Upper lobe of left lung (tissue), 6 donors: ENCODE measurements around the gene ITGB1BP2. TPM values are rescaled to one million over a fixed set of nuclear protein-coding genes. Genes with fewer than 3 reads are reported as not detected.

Experiments used
- ATAC-seq, 2 donors: fragments of 200-7000 bp; cut with Tn5 transposase; one replicate each; pipeline ENCODE4 v1.9.1; 2022; ENCODE audit warnings: mild to moderate bottlenecking in 2 of 2, moderate library complexity in 2 of 2; ENCODE audit not compliant: low FRiP score in 2 of 2
- DNase-seq, 2 donors: peaks; one replicate each; pipeline ENCODE4 v3.0.0-alpha.2; 2019 to 2020
- H3K27ac ChIP-seq, 4 donors: fragments of 200-600 bp; sonication (generic); one replicate each; pipeline ENCODE4 v1.5.1; 2016 to 2019
- H3K27me3 ChIP-seq, 4 donors: fragments of 200-600 bp; sonication (generic); one replicate each; pipeline ENCODE4 v1.5.1; 2017 to 2019
- H3K36me3 ChIP-seq, 4 donors: fragments of 200-600 bp; sonication (generic); one replicate each; pipeline ENCODE4 v1.5.1; 2016 to 2019
- H3K4me1 ChIP-seq, 4 donors: fragments of 200-600 bp; sonication (generic); one replicate each; pipeline ENCODE4 v1.5.1; 2018 to 2019
- H3K4me3 ChIP-seq, 4 donors: fragments of 200-600 bp; sonication (generic); one replicate each; pipeline ENCODE4 v1.5.1; 2017 to 2019; ENCODE audit warnings: mild to moderate bottlenecking in 2 of 4, moderate library complexity in 1 of 4
- H3K9me3 ChIP-seq, 4 donors: fragments of 200-600 bp; sonication (generic); one replicate each; pipeline ENCODE4 v1.5.1; 2018 to 2019
- EP300 ChIP-seq, 4 donors: sonication (generic); formaldehyde crosslinking; IDR thresholded peaks; one replicate each; pipeline ENCODE4 v1.5.1; 2017; ENCODE audit warnings: antibody characterized with exemption in 4 of 4, control low read depth in 2 of 4
- POLR2A ChIP-seq, 4 donors: fragments of 450-650 bp; IDR thresholded peaks; one replicate each; pipeline ENCODE4 v1.5.1; 2016 to 2017; ENCODE audit warnings: antibody characterized with exemption in 4 of 4, mild to moderate bottlenecking in 2 of 4
- POLR2AphosphoS5 ChIP-seq, 2 donors: sonication (generic); formaldehyde crosslinking; IDR thresholded peaks; one replicate each; pipeline ENCODE4 v1.5.1; 2017; ENCODE audit warnings: antibody characterized with exemption in 2 of 2
- WGBS, 2 donors: methylation state at CpG; one replicate each; pipeline ENCODE4 v1.1.5; 2017 to 2018; 5-methylcytosine and 5-hydroxymethylcytosine counted together
- total RNA-seq, 6 donors: library from RNA; depleted of rRNA in 4 of 6; stranded (reverse); fragments of >200 nt in 4 of 6; gene quantifications; one replicate each; pipeline versions ENCODE4 v1.1.0 to v1.2.1, GENCODE V29; 2016 to 2021
- TF ChIP-seq, protein P1 (sequence below), 6 experiments: fragments of 450-650 bp in 4 of 6; fragments of 200-600 bp in 2 of 6; sonication (generic) in 2 of 6; IDR thresholded peaks; one replicate each; pipeline ENCODE4 v1.5.1; 2016 to 2019; ENCODE audit warnings: antibody characterized with exemption in 6 of 6
- donor health status: DM: no; HTN: no; CAD: no; lungs with moderate emphysema.
- donor health status: DM: no; HTN: yes; CAD: no; lungs with severe emphysema.

Gene ITGB1BP2
- total RNA-seq, 6 donors from 2014 or later: 0.67 to 3.2 (median 1.6) TPM; not detected in 1

GRCh38 chrX:71282514-71283402 is 18.8 kb upstream of the ITGB1BP2 start:
- WGBS, 2 donors: 25 to 49% methylated on average over 15 to 16 of the region's 16 CpGs

DNA sequence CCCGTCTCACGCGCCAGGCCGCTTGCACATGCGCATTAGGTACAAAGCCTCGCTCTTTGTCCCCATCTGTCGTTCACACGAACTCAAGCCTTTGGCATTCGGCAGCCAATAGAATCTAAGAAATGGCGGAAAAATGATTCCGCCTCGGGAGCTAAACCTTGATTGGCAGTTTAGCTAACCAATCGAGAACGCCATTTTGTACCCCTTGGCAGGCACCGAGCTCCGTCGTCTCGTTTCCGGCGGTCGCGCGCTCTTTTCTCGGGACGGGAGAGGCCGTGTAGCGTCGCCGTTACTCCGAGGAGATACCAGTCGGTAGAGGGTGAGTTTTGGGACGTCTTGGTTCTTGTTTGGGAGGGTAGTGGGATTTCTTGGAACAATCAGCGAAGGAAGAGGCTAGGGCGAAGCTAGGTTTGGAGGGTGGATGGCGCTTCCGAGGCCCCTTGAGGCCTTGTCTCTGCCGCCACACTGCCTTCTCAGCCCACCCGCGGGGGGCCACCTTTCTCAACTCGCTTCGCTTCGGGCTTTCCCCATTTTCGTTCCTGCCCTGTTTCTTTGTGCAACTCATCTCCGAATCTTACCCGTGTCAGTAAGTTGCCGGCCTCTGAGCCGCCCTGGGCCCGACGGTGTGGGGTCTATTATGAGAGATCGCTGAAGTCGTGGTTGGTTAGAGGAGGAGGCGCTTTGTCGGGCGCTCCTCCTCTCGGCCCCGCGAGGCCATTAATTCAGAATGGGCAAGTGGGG is 18.0 kb upstream of the ITGB1BP2 start, which contains the start of gene NONO:
TSS of gene NONO (plus strand) at position 233 of the 741 bp plus-strand sequence. CDS start 7,003 bp downstream, outside the sequence.
- DNase-seq: peak; percentile 87 to 88
- Histone ChIP-seq H3K36me3 (no peaks in the 10 kb centered on the region), H3K4me3 (peak within 1 kb of the TSS; percentile 52 to 65 (median 58)), H3K27ac (peak within 1 kb of the TSS; percentile 89 to 94 (median 92)), H3K9me3 (peaks cover 0 to 12% (median 0%) of the 10 kb centered on the region in 4 donors), H3K4me1 (peaks cover 8 to 13% (median 10%) of the 10 kb centered on the region in 4 donors), H3K27me3 (no peaks in the 10 kb centered on the region)
- TF ChIP-seq POLR2A (IDR thresholded peaks at IDR 0.05): peak in 3 of 4 donors; percentile 50 to 82 (median 81)
- TF ChIP-seq POLR2AphosphoS5 (IDR thresholded peaks at IDR 0.05): peak; percentile 48 to 69
- TF ChIP-seq, protein P1, sequence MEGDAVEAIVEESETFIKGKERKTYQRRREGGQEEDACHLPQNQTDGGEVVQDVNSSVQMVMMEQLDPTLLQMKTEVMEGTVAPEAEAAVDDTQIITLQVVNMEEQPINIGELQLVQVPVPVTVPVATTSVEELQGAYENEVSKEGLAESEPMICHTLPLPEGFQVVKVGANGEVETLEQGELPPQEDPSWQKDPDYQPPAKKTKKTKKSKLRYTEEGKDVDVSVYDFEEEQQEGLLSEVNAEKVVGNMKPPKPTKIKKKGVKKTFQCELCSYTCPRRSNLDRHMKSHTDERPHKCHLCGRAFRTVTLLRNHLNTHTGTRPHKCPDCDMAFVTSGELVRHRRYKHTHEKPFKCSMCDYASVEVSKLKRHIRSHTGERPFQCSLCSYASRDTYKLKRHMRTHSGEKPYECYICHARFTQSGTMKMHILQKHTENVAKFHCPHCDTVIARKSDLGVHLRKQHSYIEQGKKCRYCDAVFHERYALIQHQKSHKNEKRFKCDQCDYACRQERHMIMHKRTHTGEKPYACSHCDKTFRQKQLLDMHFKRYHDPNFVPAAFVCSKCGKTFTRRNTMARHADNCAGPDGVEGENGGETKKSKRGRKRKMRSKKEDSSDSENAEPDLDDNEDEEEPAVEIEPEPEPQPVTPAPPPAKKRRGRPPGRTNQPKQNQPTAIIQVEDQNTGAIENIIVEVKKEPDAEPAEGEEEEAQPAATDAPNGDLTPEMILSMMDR (IDR thresholded peaks at IDR 0.05): peak in 2 of 6 experiments; percentile 9 to 19
- no peak for TF ChIP-seq EP300 (IDR thresholded peaks at IDR 0.05)
- WGBS, 2 donors: 2 to 33% methylated on average over 18 to 57 of the region's 57 CpGs
- peak; percentile 96 for ATAC-seq

More at GRCh38 chrX:71282514-71283402, 18.8 kb upstream of the ITGB1BP2 start:
- ATAC-seq (peak; percentile 78 to 83), DNase-seq (no peak)
- TF ChIP-seq, protein P1 (IDR thresholded peaks at IDR 0.05): no peak
- TF ChIP-seq EP300 (IDR thresholded peaks at IDR 0.05) (no peak), POLR2A (IDR thresholded peaks at IDR 0.05) (no peak), POLR2AphosphoS5 (IDR thresholded peaks at IDR 0.05) (no peak)
- no peaks in the 10 kb centered on the region for H3K36me3 ChIP-seq
- peak overlapping the region; percentile 89 to 94 (median 92) for H3K27ac ChIP-seq
- H3K27me3 ChIP-seq: no peaks in the 10 kb centered on the region
- H3K9me3 ChIP-seq: peaks cover 0 to 12% (median 0%) of the 10 kb centered on the region in 4 donors
- peak overlapping the region; percentile 18 to 65 (median 58) for H3K4me3 ChIP-seq
- H3K4me1 ChIP-seq: peaks cover 7 to 11% (median 8%) of the 10 kb centered on the region in 4 donors

DNA sequence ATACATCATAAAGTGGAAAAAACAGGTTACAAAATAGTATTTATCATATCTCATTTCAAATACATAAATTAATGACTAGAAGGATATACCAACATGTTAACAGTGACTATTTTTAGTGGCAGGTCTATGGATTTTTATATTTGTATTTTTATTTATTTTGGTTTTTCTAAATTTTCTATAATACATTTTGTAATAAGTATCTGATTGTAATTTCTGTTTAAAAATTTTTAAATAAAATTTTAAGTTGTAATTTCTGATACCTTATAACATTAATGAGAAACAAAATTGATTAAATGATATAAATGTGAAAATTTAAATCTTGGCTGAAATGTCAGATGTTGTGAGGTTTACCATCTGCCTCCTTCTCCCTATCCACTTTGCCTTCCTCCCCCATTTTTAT is 15.6 kb upstream of the ITGB1BP2 start:
- ATAC-seq: no peak
- no peak for DNase-seq
- Histone ChIP-seq H3K27me3 (no peaks in the 10 kb centered on the region), H3K36me3 (peaks cover 0 to 9% (median 0%) of the 10 kb centered on the region in 4 donors), H3K4me3 (peak overlapping the region in 1 of 4 donors; percentile 62), H3K4me1 (peaks cover 8 to 13% (median 10%) of the 10 kb centered on the region in 4 donors), H3K9me3 (peaks cover 0 to 9% (median 0%) of the 10 kb centered on the region in 4 donors), H3K27ac (no peak overlapping the region)
- TF ChIP-seq POLR2AphosphoS5 (IDR thresholded peaks at IDR 0.05) (no peak), POLR2A (IDR thresholded peaks at IDR 0.05) (no peak), EP300 (IDR thresholded peaks at IDR 0.05) (no peak)
- TF ChIP-seq, protein P1 (IDR thresholded peaks at IDR 0.05): no peak

GRCh38 chrX:71291381-71291780 is 10.2 kb upstream of the ITGB1BP2 start:
- no peaks in the 10 kb centered on the region for H3K27me3 ChIP-seq

More at GRCh38 chrX:71291381-71291780, 10.2 kb upstream of the ITGB1BP2 start:
- 53 to 59% methylated on average over 6 of the region's 6 CpGs for WGBS, 2 donors
- ATAC-seq: no peak
- no peak overlapping the region for H3K4me3 ChIP-seq
- TF ChIP-seq, protein P1 (IDR thresholded peaks at IDR 0.05): no peak
- no peak for TF ChIP-seq EP300 (IDR thresholded peaks at IDR 0.05)
- TF ChIP-seq POLR2A (IDR thresholded peaks at IDR 0.05): no peak
- no peak for TF ChIP-seq POLR2AphosphoS5 (IDR thresholded peaks at IDR 0.05)
- no peaks in the 10 kb centered on the region for H3K9me3 ChIP-seq
- peaks cover 0 to 6% (median 2%) of the 10 kb centered on the region in 4 donors for H3K4me1 ChIP-seq
- H3K27ac ChIP-seq: no peak overlapping the region
- peaks cover 3 to 62% (median 37%) of the 10 kb centered on the region in 4 donors for H3K36me3 ChIP-seq
- no peak for DNase-seq
